PC-3 (cell line): ENCODE data around the gene CFAP57.

Source experiments
- CTCF ChIP-seq: fragments of 300-600 bp; sonication (generic); conservative IDR thresholded peaks from 2 replicates; pipeline ENCODE4 v1.5.1; 2017; ENCODE audit warnings: antibody characterized with exemption, low read depth, mild to moderate bottlenecking, low read length
- EZH2 ChIP-seq: fragments of 300-600 bp; sonication (generic); IDR thresholded peaks from one replicate; pipeline ENCODE4 v1.6.1; 2017; ENCODE audit warnings: antibody characterized with exemption, mild to moderate bottlenecking, low read length; ENCODE audit not compliant: unreplicated experiment
- EZH2phosphoT487 ChIP-seq: fragments of 300-600 bp; sonication (generic); IDR thresholded peaks from 2 replicates; pipeline ENCODE4 v1.6.1; 2018; ENCODE audit warnings: mild to moderate bottlenecking, antibody characterized with exemption, low read length, borderline replicate concordance

- no peak for TF ChIP-seq CTCF
- TF ChIP-seq EZH2phosphoT487, result no peak
- no peak for TF ChIP-seq EZH2
Measured at GRCh38 chr1:43253876-43254275, 81.7 kb downstream of the CFAP57 start.
